ENCODE measurements around the gene SUCLG2.

GRCh38 chr3:67346081-67346480 lies 308.3 kb downstream of the SUCLG2 start:
- TF ChIP-seq, protein P1, sequence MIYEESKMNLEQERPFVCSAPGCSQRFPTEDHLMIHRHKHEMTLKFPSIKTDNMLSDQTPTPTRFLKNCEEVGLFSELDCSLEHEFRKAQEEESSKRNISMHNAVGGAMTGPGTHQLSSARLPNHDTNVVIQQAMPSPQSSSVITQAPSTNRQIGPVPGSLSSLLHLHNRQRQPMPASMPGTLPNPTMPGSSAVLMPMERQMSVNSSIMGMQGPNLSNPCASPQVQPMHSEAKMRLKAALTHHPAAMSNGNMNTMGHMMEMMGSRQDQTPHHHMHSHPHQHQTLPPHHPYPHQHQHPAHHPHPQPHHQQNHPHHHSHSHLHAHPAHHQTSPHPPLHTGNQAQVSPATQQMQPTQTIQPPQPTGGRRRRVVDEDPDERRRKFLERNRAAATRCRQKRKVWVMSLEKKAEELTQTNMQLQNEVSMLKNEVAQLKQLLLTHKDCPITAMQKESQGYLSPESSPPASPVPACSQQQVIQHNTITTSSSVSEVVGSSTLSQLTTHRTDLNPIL (CRISPR knock-in tag; IDR thresholded peaks at IDR 0.05; ENCODE audit: low read depth): no peak
- TF ChIP-seq ZNF565 (CRISPR knock-in tag; conservative IDR thresholded peaks at IDR 0.05; ENCODE audit: low read depth) (no peak), ZFP3 (CRISPR knock-in tag; IDR thresholded peaks at IDR 0.05) (no peak), ESRRG (CRISPR knock-in tag; IDR thresholded peaks at IDR 0.05) (no peak), PPARA (CRISPR knock-in tag; IDR thresholded peaks at IDR 0.05; ENCODE audit: borderline replicate concordance) (no peak)
- TF ChIP-seq, protein P2, sequence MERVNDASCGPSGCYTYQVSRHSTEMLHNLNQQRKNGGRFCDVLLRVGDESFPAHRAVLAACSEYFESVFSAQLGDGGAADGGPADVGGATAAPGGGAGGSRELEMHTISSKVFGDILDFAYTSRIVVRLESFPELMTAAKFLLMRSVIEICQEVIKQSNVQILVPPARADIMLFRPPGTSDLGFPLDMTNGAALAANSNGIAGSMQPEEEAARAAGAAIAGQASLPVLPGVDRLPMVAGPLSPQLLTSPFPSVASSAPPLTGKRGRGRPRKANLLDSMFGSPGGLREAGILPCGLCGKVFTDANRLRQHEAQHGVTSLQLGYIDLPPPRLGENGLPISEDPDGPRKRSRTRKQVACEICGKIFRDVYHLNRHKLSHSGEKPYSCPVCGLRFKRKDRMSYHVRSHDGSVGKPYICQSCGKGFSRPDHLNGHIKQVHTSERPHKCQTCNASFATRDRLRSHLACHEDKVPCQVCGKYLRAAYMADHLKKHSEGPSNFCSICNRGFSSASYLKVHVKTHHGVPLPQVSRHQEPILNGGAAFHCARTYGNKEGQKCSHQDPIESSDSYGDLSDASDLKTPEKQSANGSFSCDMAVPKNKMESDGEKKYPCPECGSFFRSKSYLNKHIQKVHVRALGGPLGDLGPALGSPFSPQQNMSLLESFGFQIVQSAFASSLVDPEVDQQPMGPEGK (CRISPR knock-in tag; IDR thresholded peaks at IDR 0.05; ENCODE audit: borderline replicate concordance): no peak

Data from SK-N-SH treated with all-trans-retinoic acid at 6 μM for 48 hours (cell line).